ENCODE measurements around the gene EIF4G1. TPM values are rescaled to one million over a fixed set of nuclear protein-coding genes. Genes with fewer than 3 reads are reported as not detected.

EIF4G1 gene
- total and polyA plus RNA-seq, 2 of the 8 experiments (the other 6 are each of a cell fraction or from before 2014, with no cell fraction given): 318 to 473 TPM

DNA sequence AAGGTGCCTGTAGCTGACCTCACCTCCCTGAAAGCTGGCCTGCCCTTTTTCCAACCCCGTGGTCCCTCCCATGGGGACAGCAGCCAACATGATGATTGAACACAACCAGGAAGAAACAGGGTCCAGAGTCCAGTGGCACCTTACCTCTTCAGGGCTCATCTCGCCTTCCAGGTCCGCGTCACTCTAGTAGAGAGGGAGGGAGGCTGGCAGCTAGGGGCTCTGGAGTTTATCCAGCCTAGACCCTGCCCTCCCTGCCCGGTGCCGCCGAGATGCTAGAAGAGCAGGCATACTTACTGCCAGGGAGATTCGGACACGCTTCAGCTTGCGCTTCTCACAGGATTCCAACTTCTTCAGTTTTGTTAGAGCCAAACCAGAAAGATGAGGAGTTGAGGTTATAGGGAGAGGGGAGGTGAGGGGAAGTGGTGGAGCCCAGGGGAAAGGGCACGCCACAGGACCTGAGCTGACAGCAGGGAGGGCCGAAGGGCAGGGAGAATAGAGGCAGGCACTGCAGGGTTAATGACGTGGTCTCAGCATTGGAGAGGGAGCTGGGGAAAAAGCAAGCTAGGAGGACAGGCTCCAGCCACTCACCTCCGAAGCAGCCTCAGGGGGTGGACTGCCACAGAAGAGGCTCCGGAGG lies 37.9 kb downstream of the EIF4G1 start (continued):
- TF ChIP-seq, protein P1, sequence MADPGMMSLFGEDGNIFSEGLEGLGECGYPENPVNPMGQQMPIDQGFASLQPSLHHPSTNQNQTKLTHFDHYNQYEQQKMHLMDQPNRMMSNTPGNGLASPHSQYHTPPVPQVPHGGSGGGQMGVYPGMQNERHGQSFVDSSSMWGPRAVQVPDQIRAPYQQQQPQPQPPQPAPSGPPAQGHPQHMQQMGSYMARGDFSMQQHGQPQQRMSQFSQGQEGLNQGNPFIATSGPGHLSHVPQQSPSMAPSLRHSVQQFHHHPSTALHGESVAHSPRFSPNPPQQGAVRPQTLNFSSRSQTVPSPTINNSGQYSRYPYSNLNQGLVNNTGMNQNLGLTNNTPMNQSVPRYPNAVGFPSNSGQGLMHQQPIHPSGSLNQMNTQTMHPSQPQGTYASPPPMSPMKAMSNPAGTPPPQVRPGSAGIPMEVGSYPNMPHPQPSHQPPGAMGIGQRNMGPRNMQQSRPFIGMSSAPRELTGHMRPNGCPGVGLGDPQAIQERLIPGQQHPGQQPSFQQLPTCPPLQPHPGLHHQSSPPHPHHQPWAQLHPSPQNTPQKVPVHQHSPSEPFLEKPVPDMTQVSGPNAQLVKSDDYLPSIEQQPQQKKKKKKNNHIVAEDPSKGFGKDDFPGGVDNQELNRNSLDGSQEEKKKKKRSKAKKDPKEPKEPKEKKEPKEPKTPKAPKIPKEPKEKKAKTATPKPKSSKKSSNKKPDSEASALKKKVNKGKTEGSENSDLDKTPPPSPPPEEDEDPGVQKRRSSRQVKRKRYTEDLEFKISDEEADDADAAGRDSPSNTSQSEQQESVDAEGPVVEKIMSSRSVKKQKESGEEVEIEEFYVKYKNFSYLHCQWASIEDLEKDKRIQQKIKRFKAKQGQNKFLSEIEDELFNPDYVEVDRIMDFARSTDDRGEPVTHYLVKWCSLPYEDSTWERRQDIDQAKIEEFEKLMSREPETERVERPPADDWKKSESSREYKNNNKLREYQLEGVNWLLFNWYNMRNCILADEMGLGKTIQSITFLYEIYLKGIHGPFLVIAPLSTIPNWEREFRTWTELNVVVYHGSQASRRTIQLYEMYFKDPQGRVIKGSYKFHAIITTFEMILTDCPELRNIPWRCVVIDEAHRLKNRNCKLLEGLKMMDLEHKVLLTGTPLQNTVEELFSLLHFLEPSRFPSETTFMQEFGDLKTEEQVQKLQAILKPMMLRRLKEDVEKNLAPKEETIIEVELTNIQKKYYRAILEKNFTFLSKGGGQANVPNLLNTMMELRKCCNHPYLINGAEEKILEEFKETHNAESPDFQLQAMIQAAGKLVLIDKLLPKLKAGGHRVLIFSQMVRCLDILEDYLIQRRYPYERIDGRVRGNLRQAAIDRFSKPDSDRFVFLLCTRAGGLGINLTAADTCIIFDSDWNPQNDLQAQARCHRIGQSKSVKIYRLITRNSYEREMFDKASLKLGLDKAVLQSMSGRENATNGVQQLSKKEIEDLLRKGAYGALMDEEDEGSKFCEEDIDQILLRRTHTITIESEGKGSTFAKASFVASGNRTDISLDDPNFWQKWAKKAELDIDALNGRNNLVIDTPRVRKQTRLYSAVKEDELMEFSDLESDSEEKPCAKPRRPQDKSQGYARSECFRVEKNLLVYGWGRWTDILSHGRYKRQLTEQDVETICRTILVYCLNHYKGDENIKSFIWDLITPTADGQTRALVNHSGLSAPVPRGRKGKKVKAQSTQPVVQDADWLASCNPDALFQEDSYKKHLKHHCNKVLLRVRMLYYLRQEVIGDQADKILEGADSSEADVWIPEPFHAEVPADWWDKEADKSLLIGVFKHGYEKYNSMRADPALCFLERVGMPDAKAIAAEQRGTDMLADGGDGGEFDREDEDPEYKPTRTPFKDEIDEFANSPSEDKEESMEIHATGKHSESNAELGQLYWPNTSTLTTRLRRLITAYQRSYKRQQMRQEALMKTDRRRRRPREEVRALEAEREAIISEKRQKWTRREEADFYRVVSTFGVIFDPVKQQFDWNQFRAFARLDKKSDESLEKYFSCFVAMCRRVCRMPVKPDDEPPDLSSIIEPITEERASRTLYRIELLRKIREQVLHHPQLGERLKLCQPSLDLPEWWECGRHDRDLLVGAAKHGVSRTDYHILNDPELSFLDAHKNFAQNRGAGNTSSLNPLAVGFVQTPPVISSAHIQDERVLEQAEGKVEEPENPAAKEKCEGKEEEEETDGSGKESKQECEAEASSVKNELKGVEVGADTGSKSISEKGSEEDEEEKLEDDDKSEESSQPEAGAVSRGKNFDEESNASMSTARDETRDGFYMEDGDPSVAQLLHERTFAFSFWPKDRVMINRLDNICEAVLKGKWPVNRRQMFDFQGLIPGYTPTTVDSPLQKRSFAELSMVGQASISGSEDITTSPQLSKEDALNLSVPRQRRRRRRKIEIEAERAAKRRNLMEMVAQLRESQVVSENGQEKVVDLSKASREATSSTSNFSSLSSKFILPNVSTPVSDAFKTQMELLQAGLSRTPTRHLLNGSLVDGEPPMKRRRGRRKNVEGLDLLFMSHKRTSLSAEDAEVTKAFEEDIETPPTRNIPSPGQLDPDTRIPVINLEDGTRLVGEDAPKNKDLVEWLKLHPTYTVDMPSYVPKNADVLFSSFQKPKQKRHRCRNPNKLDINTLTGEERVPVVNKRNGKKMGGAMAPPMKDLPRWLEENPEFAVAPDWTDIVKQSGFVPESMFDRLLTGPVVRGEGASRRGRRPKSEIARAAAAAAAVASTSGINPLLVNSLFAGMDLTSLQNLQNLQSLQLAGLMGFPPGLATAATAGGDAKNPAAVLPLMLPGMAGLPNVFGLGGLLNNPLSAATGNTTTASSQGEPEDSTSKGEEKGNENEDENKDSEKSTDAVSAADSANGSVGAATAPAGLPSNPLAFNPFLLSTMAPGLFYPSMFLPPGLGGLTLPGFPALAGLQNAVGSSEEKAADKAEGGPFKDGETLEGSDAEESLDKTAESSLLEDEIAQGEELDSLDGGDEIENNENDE (IDR thresholded peaks at IDR 0.05; ENCODE audit: insufficient replicate concordance, low read length): no peak
- TF ChIP-seq EP300 (IDR thresholded peaks at IDR 0.05; ENCODE audit: borderline replicate concordance in 1 of 2, low read depth in 2 of 2, low read length in 2 of 2): no peak
- TF ChIP-seq YY1 (IDR thresholded peaks at IDR 0.05; ENCODE audit: low read depth, low read length): no peak
- no peak for TF ChIP-seq TBP (IDR thresholded peaks at IDR 0.05; ENCODE audit: low read depth, low read length)
- no peak for TF ChIP-seq KDM4A (IDR thresholded peaks at IDR 0.05; ENCODE audit: low read depth, low read length, severe bottlenecking)
- TF ChIP-seq TEAD4 (IDR thresholded peaks at IDR 0.05; ENCODE audit: low read depth, low read length): no peak
- TF ChIP-seq SRF (IDR thresholded peaks at IDR 0.05; ENCODE audit: low read depth, low read length): no peak
- TF ChIP-seq, protein P2, sequence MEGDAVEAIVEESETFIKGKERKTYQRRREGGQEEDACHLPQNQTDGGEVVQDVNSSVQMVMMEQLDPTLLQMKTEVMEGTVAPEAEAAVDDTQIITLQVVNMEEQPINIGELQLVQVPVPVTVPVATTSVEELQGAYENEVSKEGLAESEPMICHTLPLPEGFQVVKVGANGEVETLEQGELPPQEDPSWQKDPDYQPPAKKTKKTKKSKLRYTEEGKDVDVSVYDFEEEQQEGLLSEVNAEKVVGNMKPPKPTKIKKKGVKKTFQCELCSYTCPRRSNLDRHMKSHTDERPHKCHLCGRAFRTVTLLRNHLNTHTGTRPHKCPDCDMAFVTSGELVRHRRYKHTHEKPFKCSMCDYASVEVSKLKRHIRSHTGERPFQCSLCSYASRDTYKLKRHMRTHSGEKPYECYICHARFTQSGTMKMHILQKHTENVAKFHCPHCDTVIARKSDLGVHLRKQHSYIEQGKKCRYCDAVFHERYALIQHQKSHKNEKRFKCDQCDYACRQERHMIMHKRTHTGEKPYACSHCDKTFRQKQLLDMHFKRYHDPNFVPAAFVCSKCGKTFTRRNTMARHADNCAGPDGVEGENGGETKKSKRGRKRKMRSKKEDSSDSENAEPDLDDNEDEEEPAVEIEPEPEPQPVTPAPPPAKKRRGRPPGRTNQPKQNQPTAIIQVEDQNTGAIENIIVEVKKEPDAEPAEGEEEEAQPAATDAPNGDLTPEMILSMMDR (IDR thresholded peaks at IDR 0.05; ENCODE audit: control extremely low read depth in 1 of 3, insufficient read depth in 1 of 3, low read depth in 1 of 3, low read length in 3 of 3): no peak

Data from H1 (cell line).